ENCODE data around the gene PRR16.

The PRR16 gene

GRCh38 chr5:120518581-120518980, 54.5 kb downstream of the PRR16 start (continued):
- TF ChIP-seq TSHZ2 (CRISPR knock-in tag; IDR thresholded peaks at IDR 0.05), result no peak
- TF ChIP-seq ZFP3 (CRISPR knock-in tag; IDR thresholded peaks at IDR 0.05), result no peak
- TF ChIP-seq BACH2 (CRISPR knock-in tag; IDR thresholded peaks at IDR 0.05; ENCODE audit: borderline replicate concordance), result no peak
- TF ChIP-seq ZFP30 (CRISPR knock-in tag; IDR thresholded peaks at IDR 0.05), result no peak

GRCh38 chr5:120527251-120527650, 63.2 kb downstream of the PRR16 start:
- no peak for ATAC-seq
- no peak for TF ChIP-seq OSR1 (CRISPR knock-in tag; IDR thresholded peaks at IDR 0.05)
- no peak for TF ChIP-seq ZFP3 (CRISPR knock-in tag; IDR thresholded peaks at IDR 0.05)

- TF ChIP-seq BACH2 (CRISPR knock-in tag; IDR thresholded peaks at IDR 0.05; ENCODE audit: borderline replicate concordance) (no peak), GLIS3 (CRISPR knock-in tag; IDR thresholded peaks at IDR 0.05) (no peak), ZFP30 (CRISPR knock-in tag; IDR thresholded peaks at IDR 0.05) (no peak; the same call in 1 of the 2 replicates), POU6F1 (CRISPR knock-in tag; IDR thresholded peaks at IDR 0.05; ENCODE audit: borderline replicate concordance, low read depth) (no peak), ZC3H10 (CRISPR knock-in tag; IDR thresholded peaks at IDR 0.05) (no peak), ZNF70 (CRISPR knock-in tag; IDR thresholded peaks at IDR 0.05) (no peak), RARB (CRISPR knock-in tag; IDR thresholded peaks at IDR 0.05) (no peak), SNAI2 (CRISPR knock-in tag; IDR thresholded peaks at IDR 0.05) (no peak), CSRNP3 (CRISPR knock-in tag; IDR thresholded peaks at IDR 0.05) (no peak), ZNF565 (CRISPR knock-in tag; conservative IDR thresholded peaks at IDR 0.05; ENCODE audit: low read depth) (no peak), ARNTL (CRISPR knock-in tag; IDR thresholded peaks at IDR 0.05; ENCODE audit: borderline replicate concordance, low read depth) (no peak)
- ATAC-seq, result peak; percentile 40
Observed at GRCh38 chr5:120528609-120529008, 64.5 kb downstream of the PRR16 start.

- no peak for ATAC-seq
- TF ChIP-seq PPARA (CRISPR knock-in tag; IDR thresholded peaks at IDR 0.05; ENCODE audit: borderline replicate concordance) (no peak), GLIS3 (CRISPR knock-in tag; IDR thresholded peaks at IDR 0.05) (0 out of 2 replicates have a peak, but pooled peaks have one; percentile 28), ZNF8 (CRISPR knock-in tag; IDR thresholded peaks at IDR 0.05) (no peak), RARB (CRISPR knock-in tag; IDR thresholded peaks at IDR 0.05) (no peak), CSDC2 (CRISPR knock-in tag; IDR thresholded peaks at IDR 0.05) (no peak)
Observed at GRCh38 chr5:120529386-120529785, 65.3 kb downstream of the PRR16 start.

- no peak for ATAC-seq
- no peak for TF ChIP-seq ZNF8 (CRISPR knock-in tag; IDR thresholded peaks at IDR 0.05)
- no peak for TF ChIP-seq OSR1 (CRISPR knock-in tag; IDR thresholded peaks at IDR 0.05)
- no peak for TF ChIP-seq ZNF70 (CRISPR knock-in tag; IDR thresholded peaks at IDR 0.05)
- TF ChIP-seq CSRNP3 (CRISPR knock-in tag; IDR thresholded peaks at IDR 0.05), result no peak
- TF ChIP-seq TSHZ2 (CRISPR knock-in tag; IDR thresholded peaks at IDR 0.05), result no peak
- no peak for TF ChIP-seq ZNF565 (CRISPR knock-in tag; conservative IDR thresholded peaks at IDR 0.05; ENCODE audit: low read depth)
- TF ChIP-seq POU6F1 (CRISPR knock-in tag; IDR thresholded peaks at IDR 0.05; ENCODE audit: borderline replicate concordance, low read depth), result no peak
- TF ChIP-seq GLIS3 (CRISPR knock-in tag; IDR thresholded peaks at IDR 0.05), result no peak
- TF ChIP-seq ZFP3 (CRISPR knock-in tag; IDR thresholded peaks at IDR 0.05), result no peak
- TF ChIP-seq SNAI2 (CRISPR knock-in tag; IDR thresholded peaks at IDR 0.05), result no peak
- TF ChIP-seq PATZ1 (CRISPR knock-in tag; IDR thresholded peaks at IDR 0.05; ENCODE audit: borderline replicate concordance), result no peak
- TF ChIP-seq PPARA (CRISPR knock-in tag; IDR thresholded peaks at IDR 0.05; ENCODE audit: borderline replicate concordance), result no peak
- no peak for TF ChIP-seq ESRRG (CRISPR knock-in tag; IDR thresholded peaks at IDR 0.05)
- no peak for TF ChIP-seq CSDC2 (CRISPR knock-in tag; IDR thresholded peaks at IDR 0.05)
- no peak for TF ChIP-seq RARB (CRISPR knock-in tag; IDR thresholded peaks at IDR 0.05)
Observed at GRCh38 chr5:120531215-120531614, 67.1 kb downstream of the PRR16 start.
